Gastrocnemius medialis (tissue), 4 donors: ENCODE data around the gene CDKN1C. TPM values are rescaled to one million over a fixed set of nuclear protein-coding genes. Genes with fewer than 3 reads are reported as not detected.

Experiments
- ATAC-seq, 2 donors: fragments of 150-250 bp; one replicate each; pipeline ENCODE4 v1.9.1; 2016
- DNase-seq, 2 donors: peaks; one replicate each; pipeline ENCODE4 v3.0.0-alpha.2; 2019
- H3K27ac ChIP-seq, 4 donors: fragments of 200-600 bp; sonication (generic); 1 replicate in 1 of 4; 2 replicates in 3 of 4; pipeline ENCODE4 v1.5.1; 2016 to 2018; ENCODE audit warnings: mild to moderate bottlenecking in 2 of 4, moderate library complexity in 1 of 4
- H3K27me3 ChIP-seq, 3 donors: fragments of 200-600 bp; sonication (generic) in 2 of 3; 1 replicate in 1 of 3; 2 replicates in 2 of 3; pipeline versions ENCODE4 v1.5.1 to v1.6.0; 2016 to 2019; ENCODE audit warnings: mild to moderate bottlenecking in 1 of 3, moderate library complexity in 1 of 3
- H3K36me3 ChIP-seq, 2 donors: fragments of 200-600 bp; sonication (generic) in 1 of 2; one replicate each; pipeline ENCODE4 v1.5.1; 2017 to 2018
- H3K4me1 ChIP-seq, 2 donors: fragments of 200-600 bp; sonication (generic) in 1 of 2; one replicate each; pipeline ENCODE4 v1.5.1; 2016 to 2017; ENCODE audit warnings: mild to moderate bottlenecking in 2 of 2
- H3K4me3 ChIP-seq, 4 donors: fragments of 200-600 bp; sonication (generic) in 3 of 4; 1 replicate in 1 of 4; 2 replicates in 3 of 4; pipeline ENCODE4 v1.5.1; 2016 to 2019; ENCODE audit warnings: mild to moderate bottlenecking in 2 of 4
- H3K9me3 ChIP-seq, 3 donors: fragments of 200-600 bp; sonication (generic) in 2 of 3; 1 replicate in 1 of 3; 2 replicates in 2 of 3; pipeline ENCODE4 v1.5.1; 2016 to 2019
- POLR2A ChIP-seq, 2 donors: fragments of 450-650 bp; IDR thresholded peaks; one replicate each; pipeline ENCODE4 v1.6.1; 2017; ENCODE audit warnings: antibody characterized with exemption in 2 of 2, mild to moderate bottlenecking in 2 of 2, moderate library complexity in 2 of 2
- in situ Hi-C, 4 donors: fragments of 200-750 bp; cut with MboI; loops; one replicate each; pipeline versions ENCODE4 v1.15.0 to v1.8.0; 2017; ENCODE audit warnings: low sequenced_read_pairs in 4 of 4
- intact Hi-C: fragments of 100-400 bp; cut with DNase I; formaldehyde crosslinking; loops from one replicate; pipeline ENCODE4 v1.15.1; 2023; ENCODE audit warnings: low total_unique reads
- total RNA-seq, 4 donors: library from RNA; depleted of rRNA; stranded (reverse); fragments of >200 nt; gene quantifications; one replicate each; pipeline versions ENCODE4 v1.1.0 to v1.2.3, GENCODE V29; 2016
- TF ChIP-seq, protein P1 (sequence below), 5 experiments: fragments of 450-650 bp in 3 of 5; fragments of 200-600 bp in 2 of 5; sonication (generic) in 2 of 5; IDR thresholded peaks in 4 of 5; conservative IDR thresholded peaks in 1 of 5; 1 replicate in 4 of 5; 2 replicates in 1 of 5; pipeline ENCODE4 v1.5.1; 2016 to 2019; ENCODE audit warnings: antibody characterized with exemption in 5 of 5, mild to moderate bottlenecking in 3 of 5, moderate library complexity in 3 of 5

Gene CDKN1C
- total RNA-seq = 10 to 100 TPM; 22.0 to 56.9 (median 38.5) TPM

DNA sequence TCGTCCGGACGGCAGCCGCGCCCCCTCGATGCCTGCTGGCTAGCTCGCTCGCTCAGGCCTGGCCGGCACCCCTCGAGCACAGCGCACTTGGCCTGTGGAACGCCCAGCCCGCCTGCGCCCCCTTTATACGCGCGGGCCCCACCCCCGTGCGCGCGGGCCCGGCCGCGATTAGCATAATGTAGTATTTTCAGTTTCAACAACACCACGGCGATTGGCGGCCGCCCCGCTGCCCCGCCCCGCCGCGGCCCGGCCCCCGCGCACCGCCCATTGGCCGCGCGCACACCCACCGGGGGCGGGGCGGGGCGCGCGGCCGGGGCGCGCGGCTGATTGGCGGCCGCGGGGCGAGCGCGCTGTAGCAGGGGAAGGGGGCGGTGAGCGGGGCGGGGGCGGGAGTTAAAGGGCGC lies at the start of gene CDKN1C:
Gene CDKN1C, minus strand, starts transcription at position 98 of the 404 bp plus-strand sequence. CDS start 319 bp downstream, outside the sequence.
- intact Hi-C loops = loop anchor here (1.0 to 5.0 kb wide), 5 partner anchors 106 to 558 kb away; partner anchors contain the start of genes OSBPL5 and TSSC4

DNA sequence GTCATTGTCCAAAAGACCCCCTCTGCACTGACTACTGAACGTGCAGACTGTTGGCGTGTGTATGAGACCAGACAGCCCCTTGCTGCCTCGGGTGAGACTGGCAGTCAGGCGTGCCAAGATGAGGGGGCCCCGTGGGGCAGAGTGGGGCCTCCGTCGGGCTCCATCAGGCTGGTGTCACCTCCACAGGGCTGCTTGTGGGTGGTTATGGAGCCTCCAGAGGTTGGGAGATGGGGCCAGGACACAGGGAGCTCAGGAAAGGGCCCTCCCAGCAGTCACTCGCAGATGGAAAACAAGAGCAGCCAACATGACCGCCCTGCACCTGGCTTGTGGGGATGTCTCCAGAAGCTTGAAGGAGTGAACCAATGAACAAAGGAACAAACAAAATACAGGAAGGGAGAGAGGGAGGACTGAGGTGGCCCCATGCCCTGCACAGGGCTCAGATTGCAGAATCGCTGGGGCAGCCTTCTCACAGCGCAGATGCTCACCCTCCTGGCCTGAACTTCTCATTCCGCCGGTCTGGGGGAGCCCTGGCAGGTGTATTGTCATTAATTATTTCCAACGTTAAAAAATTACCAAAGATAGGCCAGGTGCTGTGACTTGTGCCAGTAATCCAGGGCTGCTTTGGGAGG lies 49.1 kb upstream of the CDKN1C start:
- Histone ChIP-seq H3K4me3 (no peak overlapping the region), H3K4me1 (peaks cover 2 to 4% of the 10 kb centered on the region in 2 donors), H3K27me3 (peaks cover 13 to 21% (median 15%) of the 10 kb centered on the region in 3 donors), H3K36me3 (no peaks in the 10 kb centered on the region), H3K27ac (no peak overlapping the region), H3K9me3 (peaks cover 0 to 4% (median 0%) of the 10 kb centered on the region in 3 donors)
- TF ChIP-seq, protein P1, sequence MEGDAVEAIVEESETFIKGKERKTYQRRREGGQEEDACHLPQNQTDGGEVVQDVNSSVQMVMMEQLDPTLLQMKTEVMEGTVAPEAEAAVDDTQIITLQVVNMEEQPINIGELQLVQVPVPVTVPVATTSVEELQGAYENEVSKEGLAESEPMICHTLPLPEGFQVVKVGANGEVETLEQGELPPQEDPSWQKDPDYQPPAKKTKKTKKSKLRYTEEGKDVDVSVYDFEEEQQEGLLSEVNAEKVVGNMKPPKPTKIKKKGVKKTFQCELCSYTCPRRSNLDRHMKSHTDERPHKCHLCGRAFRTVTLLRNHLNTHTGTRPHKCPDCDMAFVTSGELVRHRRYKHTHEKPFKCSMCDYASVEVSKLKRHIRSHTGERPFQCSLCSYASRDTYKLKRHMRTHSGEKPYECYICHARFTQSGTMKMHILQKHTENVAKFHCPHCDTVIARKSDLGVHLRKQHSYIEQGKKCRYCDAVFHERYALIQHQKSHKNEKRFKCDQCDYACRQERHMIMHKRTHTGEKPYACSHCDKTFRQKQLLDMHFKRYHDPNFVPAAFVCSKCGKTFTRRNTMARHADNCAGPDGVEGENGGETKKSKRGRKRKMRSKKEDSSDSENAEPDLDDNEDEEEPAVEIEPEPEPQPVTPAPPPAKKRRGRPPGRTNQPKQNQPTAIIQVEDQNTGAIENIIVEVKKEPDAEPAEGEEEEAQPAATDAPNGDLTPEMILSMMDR (IDR thresholded peaks at IDR 0.05 in 4 of 5, conservative IDR thresholded peaks at IDR 0.05 in 1 of 5) = no peak
- TF ChIP-seq POLR2A (IDR thresholded peaks at IDR 0.05) = no peak
- intact Hi-C loops = no loop called here
- peak in 1 of 2 donors; percentile 5 for DNase-seq
- ATAC-seq = no peak
- in situ Hi-C loops = no loop called here

More for the DNA sequence above, at the start of gene CDKN1C:
- no peaks in the 10 kb centered on the region for H3K9me3 ChIP-seq
- no peaks in the 10 kb centered on the region for H3K36me3 ChIP-seq
- peak; percentile 76 to 80 for ATAC-seq
- peak within 1 kb of the TSS; percentile 67 to 95 (median 82) for H3K4me3 ChIP-seq
- in situ Hi-C loops = loop anchor here (5.0 to 25.0 kb wide), 3 partner anchors 198 to 448 kb away; partner anchors contain the start of genes KCNQ1OT1 (in 3 of the 4), KCNQ1 (in 1 of the 4) and TRPM5 (in 1 of the 4)
- TF ChIP-seq POLR2A (IDR thresholded peaks at IDR 0.05) = peak; percentile 85 to 95
- TF ChIP-seq, protein P1 (IDR thresholded peaks at IDR 0.05 in 4 of 5, conservative IDR thresholded peaks at IDR 0.05 in 1 of 5) = no peak
- H3K27me3 ChIP-seq = no peaks in the 10 kb centered on the region
- peak; percentile 63 to 82 for DNase-seq
- peaks cover 14 to 26% of the 10 kb centered on the region in 2 donors for H3K4me1 ChIP-seq
- peak within 1 kb of the TSS; percentile 75 to 87 (median 87) for H3K27ac ChIP-seq

DNA sequence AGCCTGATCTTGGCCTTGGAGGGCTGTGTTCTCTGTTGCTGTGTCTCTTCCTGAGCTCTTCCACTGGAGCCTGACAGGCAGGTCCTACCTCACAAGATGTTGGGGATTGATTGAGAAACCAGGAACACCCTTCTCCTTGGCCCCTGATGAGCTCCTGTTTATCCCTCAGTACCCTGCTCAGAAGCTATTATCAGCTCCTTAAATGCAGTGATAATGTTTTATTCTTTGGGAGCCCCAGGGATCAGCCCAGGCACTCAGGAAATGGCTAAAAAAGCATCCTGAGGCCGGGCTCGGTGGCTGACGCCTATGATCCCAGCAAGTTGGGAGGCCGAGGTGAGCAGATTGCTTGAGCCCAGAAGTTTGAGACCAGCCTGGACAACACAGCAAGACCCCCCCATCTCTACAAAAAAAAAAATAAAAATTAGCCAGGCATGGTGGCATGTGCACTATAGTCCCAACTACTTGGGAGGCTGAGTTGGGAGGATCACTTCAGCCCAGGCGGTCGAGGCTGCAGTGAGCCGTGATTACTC lies 48.5 kb upstream of the CDKN1C start:
- peaks cover 16 to 26% (median 20%) of the 10 kb centered on the region in 3 donors for H3K27me3 ChIP-seq
- H3K9me3 ChIP-seq = peaks cover 0 to 4% (median 0%) of the 10 kb centered on the region in 3 donors
- ATAC-seq = no peak
- peaks cover under 1 to 4% of the 10 kb centered on the region in 2 donors for H3K4me1 ChIP-seq
- DNase-seq = no peak
- no peaks in the 10 kb centered on the region for H3K36me3 ChIP-seq
- H3K4me3 ChIP-seq = no peak overlapping the region
- no peak overlapping the region for H3K27ac ChIP-seq
- intact Hi-C loops = no loop called here
- in situ Hi-C loops = no loop called here
- TF ChIP-seq, protein P1 (IDR thresholded peaks at IDR 0.05 in 4 of 5, conservative IDR thresholded peaks at IDR 0.05 in 1 of 5) = no peak
- TF ChIP-seq POLR2A (IDR thresholded peaks at IDR 0.05) = no peak

DNA sequence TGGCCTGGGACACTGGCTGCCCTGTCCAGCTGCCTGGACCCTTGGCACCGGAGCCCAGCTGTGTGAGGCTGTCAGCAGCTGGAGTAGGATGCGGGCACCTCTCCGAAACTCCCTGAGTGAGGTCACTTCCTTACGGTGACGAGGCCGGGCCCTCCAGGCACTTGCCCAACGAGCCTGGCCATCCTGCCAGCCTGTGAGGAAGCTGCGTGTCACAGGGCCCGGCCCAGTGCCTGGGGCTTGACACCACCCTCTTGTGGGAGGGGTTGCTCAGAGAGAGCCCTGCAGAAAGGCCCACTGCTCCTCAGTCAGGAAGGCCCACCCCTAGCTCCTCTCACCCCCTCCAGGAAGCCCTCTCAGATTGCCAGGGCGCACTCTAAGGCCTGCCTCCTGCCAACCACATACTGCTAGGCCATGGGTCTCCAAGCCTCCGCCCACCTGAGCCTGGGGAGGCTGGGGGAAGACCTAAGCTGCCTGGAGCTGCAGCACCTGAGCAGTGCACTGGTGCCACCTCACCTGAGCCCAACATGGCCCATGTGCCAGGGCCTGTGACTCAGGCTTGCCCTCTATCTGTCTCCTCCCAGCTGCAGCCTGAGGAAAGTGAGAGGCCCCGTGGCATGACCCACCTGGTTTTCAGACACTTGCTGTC lies 47.9 kb upstream of the CDKN1C start:
- in situ Hi-C loops (no loop called here), intact Hi-C loops (no loop called here)
- Histone ChIP-seq H3K27me3 (peaks cover 19 to 30% (median 26%) of the 10 kb centered on the region in 3 donors), H3K9me3 (no peaks in the 10 kb centered on the region), H3K27ac (no peak overlapping the region), H3K4me1 (peaks cover 4 to 5% of the 10 kb centered on the region in 2 donors), H3K4me3 (no peak overlapping the region), H3K36me3 (no peaks in the 10 kb centered on the region)
- peak; percentile 39 to 63 for DNase-seq
- peak in 1 of 2 donors; percentile 10 for TF ChIP-seq POLR2A (IDR thresholded peaks at IDR 0.05)
- TF ChIP-seq, protein P1 (IDR thresholded peaks at IDR 0.05 in 4 of 5, conservative IDR thresholded peaks at IDR 0.05 in 1 of 5) = no peak
- no peak for ATAC-seq
